ENCODE measurements around the gene KCNA3.

KCNA3 gene

DNA sequence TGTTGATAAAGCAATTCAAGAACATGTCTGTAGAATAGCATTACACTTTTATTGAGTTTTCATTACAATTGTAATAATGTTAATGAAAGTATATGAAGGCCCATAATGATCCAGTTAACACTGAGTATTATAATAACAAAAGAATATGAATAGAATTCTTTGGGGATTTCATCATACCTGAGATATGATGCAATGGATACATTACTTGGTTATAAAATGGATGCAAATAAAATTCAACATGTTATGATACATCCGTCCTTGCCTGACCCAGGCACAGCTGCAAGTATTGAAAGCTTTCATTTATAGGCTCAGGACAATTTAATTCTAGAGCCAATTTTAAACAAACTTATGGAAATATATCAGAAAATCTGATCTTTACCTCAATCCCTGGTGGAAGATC is 8.2 kb upstream of the KCNA3 start:
- H3K4me3 ChIP-seq (ENCODE audit: low read depth, low read length): no peak overlapping the region
- TF ChIP-seq, protein P1, sequence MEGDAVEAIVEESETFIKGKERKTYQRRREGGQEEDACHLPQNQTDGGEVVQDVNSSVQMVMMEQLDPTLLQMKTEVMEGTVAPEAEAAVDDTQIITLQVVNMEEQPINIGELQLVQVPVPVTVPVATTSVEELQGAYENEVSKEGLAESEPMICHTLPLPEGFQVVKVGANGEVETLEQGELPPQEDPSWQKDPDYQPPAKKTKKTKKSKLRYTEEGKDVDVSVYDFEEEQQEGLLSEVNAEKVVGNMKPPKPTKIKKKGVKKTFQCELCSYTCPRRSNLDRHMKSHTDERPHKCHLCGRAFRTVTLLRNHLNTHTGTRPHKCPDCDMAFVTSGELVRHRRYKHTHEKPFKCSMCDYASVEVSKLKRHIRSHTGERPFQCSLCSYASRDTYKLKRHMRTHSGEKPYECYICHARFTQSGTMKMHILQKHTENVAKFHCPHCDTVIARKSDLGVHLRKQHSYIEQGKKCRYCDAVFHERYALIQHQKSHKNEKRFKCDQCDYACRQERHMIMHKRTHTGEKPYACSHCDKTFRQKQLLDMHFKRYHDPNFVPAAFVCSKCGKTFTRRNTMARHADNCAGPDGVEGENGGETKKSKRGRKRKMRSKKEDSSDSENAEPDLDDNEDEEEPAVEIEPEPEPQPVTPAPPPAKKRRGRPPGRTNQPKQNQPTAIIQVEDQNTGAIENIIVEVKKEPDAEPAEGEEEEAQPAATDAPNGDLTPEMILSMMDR (IDR thresholded peaks at IDR 0.05; ENCODE audit: borderline replicate concordance, insufficient read depth, low read depth, low read length): no peak

DNA sequence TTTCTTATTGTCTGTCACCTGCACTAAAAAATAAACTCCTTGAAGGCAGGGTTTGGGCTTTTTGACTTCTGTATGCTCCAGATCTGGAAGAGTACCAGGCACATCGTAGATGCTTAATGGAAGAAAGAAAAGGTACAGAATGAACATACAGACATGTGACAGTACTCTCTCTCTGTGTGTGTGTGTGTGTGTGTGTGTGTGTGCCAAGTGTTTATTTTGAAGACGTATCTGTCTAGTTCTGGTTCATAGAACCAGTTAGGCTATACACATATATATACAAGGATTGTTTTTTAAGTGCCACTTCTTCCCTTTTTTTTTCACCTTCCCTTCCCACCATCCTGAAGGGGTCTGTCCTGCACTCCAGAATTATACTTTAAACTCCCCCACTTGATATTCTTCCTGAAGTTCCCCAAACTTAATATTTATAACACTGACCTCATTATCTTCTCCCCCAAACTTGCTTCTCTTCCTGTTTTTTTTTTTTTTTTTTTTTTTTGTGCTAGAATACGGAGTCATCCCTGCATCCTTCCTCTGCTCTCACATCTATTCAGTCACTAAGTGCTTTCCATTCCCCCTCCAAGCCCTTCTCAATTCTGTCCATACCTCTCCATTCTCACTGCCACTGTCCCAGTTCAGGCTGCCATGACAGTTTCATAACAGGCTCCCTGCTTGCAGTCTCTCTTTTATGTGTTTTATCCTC is 5.4 kb upstream of the KCNA3 start:
- H3K4me3 ChIP-seq (ENCODE audit: low read depth, low read length): no peak overlapping the region
- TF ChIP-seq, protein P1 (IDR thresholded peaks at IDR 0.05; ENCODE audit: borderline replicate concordance, insufficient read depth, low read depth, low read length): no peak

DNA sequence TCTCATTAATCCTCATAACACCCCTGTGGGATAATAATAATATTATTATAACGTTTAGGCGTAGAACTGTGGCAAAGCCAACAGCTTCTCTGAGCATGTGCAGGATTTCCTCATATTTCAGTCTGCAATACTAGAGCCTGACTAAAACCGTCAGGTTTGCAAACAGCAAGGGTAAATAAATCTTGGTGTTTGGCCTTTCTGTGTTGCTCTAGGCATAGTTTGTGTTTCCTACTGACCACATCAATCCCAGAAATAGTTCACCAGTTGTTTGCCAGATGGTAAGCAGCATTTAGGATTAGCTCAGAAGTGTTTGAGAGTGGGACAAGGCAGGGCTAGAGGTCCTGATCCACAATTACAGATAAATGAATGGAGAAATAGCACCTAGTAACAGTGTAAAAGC is 2.8 kb upstream of the KCNA3 start:
- H3K4me3 ChIP-seq (ENCODE audit: low read depth, low read length): no peak overlapping the region
- TF ChIP-seq, protein P1 (IDR thresholded peaks at IDR 0.05; ENCODE audit: borderline replicate concordance, insufficient read depth, low read depth, low read length): no peak

DNA sequence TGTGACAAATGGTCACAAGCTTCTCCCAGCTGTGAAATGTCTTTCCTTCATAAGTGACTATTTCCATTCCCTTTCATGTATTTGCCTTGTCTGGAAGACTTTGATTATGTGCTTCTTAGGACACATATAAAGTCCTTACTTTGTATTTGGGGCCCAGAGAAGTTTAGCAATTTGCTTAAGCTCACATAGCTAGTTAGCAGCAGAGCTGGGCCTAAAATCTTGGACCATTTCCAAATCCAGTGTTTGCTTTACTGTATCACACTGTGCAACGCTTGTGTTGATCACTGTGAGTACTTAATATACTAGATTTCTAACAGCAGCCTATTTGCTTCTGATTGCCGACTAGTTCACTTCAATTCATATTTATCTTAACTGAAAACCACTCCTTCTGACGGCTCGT is 2.2 kb upstream of the KCNA3 start:
- no peak overlapping the region for H3K4me3 ChIP-seq (ENCODE audit: low read depth, low read length)
- TF ChIP-seq, protein P1 (IDR thresholded peaks at IDR 0.05; ENCODE audit: borderline replicate concordance, insufficient read depth, low read depth, low read length): no peak

DNA sequence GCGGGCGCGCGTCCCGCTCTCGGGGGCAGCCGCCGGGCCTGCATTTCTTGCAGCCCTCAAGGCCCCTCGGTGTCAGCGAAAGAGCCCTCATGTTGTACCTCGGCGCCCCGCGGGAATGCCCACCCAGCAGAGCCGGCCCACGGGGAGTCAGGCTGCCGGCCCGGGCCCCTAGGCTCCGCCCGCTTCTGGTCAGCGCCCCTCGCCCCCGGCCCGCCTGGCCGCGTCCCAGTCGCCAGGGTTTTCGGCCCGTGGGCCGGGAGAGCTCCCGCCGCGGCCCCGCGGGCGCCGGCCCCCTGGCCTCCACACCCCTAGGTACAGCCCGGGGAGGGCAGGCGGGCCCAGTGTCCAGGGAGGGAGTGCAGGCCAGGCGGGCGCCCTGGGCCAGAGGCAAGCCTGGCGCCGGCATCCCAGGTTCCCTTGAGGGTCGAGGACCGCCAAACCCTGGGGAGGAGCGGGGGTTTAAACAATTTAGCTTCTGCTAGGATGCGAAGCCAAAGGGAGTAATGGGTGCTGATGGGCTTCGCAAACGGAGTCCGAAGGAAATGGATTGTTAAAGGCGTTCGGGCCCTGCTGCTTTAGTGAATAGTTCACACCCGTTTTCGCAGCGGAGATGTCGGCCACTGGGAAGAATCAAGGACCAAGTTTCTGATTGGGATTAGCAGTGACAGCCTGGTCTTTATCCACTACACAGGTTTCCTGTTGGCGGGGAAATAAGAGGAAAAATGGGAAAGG is 486 bp upstream of the KCNA3 start:
- H3K4me3 ChIP-seq (ENCODE audit: low read depth, low read length): peak overlapping the region; percentile 60
- TF ChIP-seq, protein P1 (IDR thresholded peaks at IDR 0.05; ENCODE audit: borderline replicate concordance, insufficient read depth, low read depth, low read length): no peak

DNA sequence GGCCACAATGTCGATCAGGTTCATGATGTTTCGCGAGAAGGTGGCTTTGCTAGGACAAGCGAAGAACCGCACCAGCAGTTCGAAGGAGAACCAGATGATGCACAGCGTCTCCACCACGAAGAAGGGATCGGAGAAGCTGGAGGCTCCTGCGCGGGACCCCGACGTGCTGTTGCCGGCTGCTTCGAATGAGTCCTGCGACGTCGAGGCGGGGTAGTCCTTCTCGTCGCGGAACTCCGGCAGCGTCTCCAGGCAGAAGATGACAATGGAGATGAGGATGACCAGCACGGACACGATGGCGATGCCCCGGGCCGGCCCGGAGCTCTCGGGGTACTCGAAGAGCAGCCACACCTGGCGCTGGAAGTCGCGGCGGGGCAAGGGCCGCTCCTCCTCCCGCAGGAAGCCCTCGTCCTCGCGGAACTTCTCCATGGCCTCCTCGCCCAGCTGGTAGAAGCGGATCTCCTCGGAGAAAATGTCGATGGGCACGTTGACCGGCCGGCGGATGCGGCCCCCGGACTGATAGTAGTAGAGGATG is 869 bp downstream of the KCNA3 start:
- peak overlapping the region; percentile 60 for H3K4me3 ChIP-seq (ENCODE audit: low read depth, low read length)
- TF ChIP-seq, protein P1 (IDR thresholded peaks at IDR 0.05; ENCODE audit: borderline replicate concordance, insufficient read depth, low read depth, low read length): no peak

All from GM12875 (cell line).